OCI-LY1 (cell line): ENCODE results near the gene AGAP3.

Source experiments
- EZH2 ChIP-seq: fragments of 200-600 bp; sonication (generic), shearing (Covaris generic); IDR thresholded peaks from 2 replicates; pipeline ENCODE4 v1.8.0; 2017; ENCODE audit warnings: borderline replicate concordance, mixed run types, mild to moderate bottlenecking, antibody characterized with exemption, low read length, moderate library complexity, mixed read lengths
- TF ChIP-seq, protein P1 (sequence below): fragments of 200-600 bp; sonication (generic), shearing (Covaris generic); IDR thresholded peaks from 2 replicates; pipeline ENCODE4 v1.5.1; 2017; ENCODE audit warnings: mild to moderate bottlenecking, antibody characterized with exemption, low read length, moderate library complexity, mixed read lengths

DNA sequence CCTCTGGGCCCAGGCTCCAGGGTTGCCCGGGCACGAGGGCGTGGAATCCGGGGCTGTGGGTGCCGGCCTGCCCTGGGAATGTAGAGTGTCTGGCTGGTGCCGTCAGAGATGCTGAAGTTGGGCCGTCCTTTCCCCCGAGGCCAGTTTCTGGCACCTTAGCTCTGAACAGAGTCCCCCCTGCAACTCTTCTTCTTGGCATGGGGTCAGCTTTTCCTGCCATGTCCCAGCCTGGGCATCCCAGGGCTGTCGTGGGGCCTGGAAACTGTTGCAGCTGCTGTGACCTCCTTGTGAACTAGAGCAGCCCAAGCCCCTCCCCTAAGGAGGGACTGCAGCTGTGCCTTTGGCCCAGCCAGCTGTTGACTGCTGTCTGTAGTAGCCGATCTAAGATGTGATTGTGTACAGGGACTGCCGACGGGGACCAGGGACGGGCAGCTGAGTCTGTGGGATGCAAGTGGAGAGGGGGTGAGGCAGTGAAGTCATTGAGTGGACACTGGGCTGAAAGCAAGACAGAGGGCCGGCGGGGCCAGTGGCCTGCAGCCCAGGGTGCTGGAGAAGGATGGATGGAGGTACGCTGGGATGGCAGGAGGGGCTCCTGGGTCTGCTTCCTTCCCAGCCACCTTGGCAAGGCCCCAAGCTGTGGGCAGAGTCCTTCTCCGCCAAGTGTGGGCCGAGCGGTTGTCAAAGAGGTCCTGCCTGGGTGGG, 45.5 kb downstream of the AGAP3 start:
- TF ChIP-seq, protein P1, sequence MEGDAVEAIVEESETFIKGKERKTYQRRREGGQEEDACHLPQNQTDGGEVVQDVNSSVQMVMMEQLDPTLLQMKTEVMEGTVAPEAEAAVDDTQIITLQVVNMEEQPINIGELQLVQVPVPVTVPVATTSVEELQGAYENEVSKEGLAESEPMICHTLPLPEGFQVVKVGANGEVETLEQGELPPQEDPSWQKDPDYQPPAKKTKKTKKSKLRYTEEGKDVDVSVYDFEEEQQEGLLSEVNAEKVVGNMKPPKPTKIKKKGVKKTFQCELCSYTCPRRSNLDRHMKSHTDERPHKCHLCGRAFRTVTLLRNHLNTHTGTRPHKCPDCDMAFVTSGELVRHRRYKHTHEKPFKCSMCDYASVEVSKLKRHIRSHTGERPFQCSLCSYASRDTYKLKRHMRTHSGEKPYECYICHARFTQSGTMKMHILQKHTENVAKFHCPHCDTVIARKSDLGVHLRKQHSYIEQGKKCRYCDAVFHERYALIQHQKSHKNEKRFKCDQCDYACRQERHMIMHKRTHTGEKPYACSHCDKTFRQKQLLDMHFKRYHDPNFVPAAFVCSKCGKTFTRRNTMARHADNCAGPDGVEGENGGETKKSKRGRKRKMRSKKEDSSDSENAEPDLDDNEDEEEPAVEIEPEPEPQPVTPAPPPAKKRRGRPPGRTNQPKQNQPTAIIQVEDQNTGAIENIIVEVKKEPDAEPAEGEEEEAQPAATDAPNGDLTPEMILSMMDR = no peak
- no peak for TF ChIP-seq EZH2
